HepG2 (cell line): ENCODE measurements around the gene TMEM132E. TPM values are rescaled to one million over a fixed set of nuclear protein-coding genes. Genes with fewer than 3 reads are reported as not detected.

Experiments used
- CBX1 ChIP-seq: IDR thresholded peaks from one replicate; pipeline ENCODE4 v1.6.1; 2016; ENCODE audit warnings: antibody characterized with exemption, low read depth
- FOXC1 ChIP-seq: sonication (generic); formaldehyde crosslinking; IDR thresholded peaks from 2 replicates; pipeline ENCODE4 v1.8.0; 2022; ENCODE audit warnings: mild to moderate bottlenecking, missing genetic modification reagents, borderline replicate concordance
- KDM4B ChIP-seq: sonication (generic); formaldehyde crosslinking; IDR thresholded peaks from 2 replicates; pipeline ENCODE4 v1.4.0; 2020; ENCODE audit warnings: missing genetic modification reagents
- ZNF446 ChIP-seq: sonication (generic); formaldehyde crosslinking; IDR thresholded peaks from 2 replicates; pipeline ENCODE4 v1.5.0; 2020; ENCODE audit warnings: mild to moderate bottlenecking, missing genetic modification reagents
- polyA plus RNA-seq, 8 experiments: library from polyadenylated mRNA; depleted of rRNA in 3 of 8; stranded (reverse) in 7 of 8; unstranded in 1 of 8; fragments of >200 nt; fragmentation: Illumina TruSeq in 4 of 8; extraction: Trizol in 4 of 8; gene quantifications; 2 replicates each; pipeline versions ENCODE4 v1.2.1 to v1.2.3, GENCODE V29; 2011 to 2016; ENCODE audit warnings: low read depth in 4 of 8, missing spikeins in 1 of 8, mixed read lengths in 1 of 8; ENCODE audit not compliant: insufficient read depth in 1 of 8
- total RNA-seq, 5 experiments: library from RNA; depleted of rRNA; stranded (reverse); fragments of >200 nt; fragmentation: Illumina TruSeq; extraction: Trizol; gene quantifications; 2 replicates each; pipeline ENCODE4 v1.2.3, GENCODE V29; 2016; ENCODE audit warnings: low read depth in 1 of 5
- TF ChIP-seq, protein P1 (sequence below): sonication (generic); formaldehyde crosslinking; IDR thresholded peaks from 2 replicates; pipeline ENCODE4 v1.4.0; 2020; ENCODE audit warnings: missing genetic modification reagents
- TF ChIP-seq, protein P2 (sequence below): sonication (generic); formaldehyde crosslinking; IDR thresholded peaks from 2 replicates; pipeline ENCODE4 v1.5.0; 2020; ENCODE audit warnings: mild to moderate bottlenecking, missing genetic modification reagents

Gene TMEM132E
- total and polyA plus RNA-seq, 2 of the 13 experiments (the other 11 are each of a cell fraction or from before 2014, with no cell fraction given): not detected

DNA sequence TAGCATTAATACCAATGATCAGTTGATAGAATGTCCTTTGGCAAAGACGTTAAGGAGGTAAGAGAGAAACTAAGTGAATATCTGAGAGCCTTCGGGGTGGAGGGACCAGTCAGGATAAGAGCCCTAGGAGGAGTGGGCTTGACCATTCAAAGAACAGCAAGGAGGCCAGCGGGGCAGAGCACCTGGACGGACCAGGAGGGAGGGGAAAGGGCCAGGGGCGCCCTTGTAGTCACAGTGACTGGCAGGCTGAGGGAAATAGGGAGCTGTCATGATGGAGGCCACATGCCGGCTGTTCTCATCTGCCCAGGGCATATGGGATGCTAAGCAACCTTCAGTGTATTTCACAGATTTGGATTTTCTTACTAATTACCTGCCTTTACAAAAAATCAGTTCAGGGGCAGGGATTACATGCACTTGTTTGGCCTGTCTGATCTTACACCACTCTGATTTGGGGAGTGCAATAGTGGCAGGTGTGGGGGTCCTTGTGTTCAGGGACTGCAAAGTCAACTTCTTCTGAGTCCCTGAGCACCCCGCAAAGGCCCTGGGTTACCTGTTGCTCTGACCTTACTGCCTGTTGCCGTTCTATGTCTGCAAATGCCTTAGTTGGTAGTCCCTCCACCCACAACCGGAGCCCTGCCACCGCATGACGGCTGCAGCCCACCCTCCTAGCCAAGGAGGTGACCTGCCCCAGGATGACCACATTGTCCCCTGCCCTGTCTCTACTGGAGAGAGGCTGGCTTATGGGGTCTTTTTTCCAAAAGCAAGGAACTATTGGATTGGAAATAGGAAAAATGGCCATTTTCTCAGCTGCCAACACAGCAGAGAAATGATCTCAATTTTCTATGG lies 10.0 kb downstream of the TMEM132E start (continued):
- TF ChIP-seq, protein P1, sequence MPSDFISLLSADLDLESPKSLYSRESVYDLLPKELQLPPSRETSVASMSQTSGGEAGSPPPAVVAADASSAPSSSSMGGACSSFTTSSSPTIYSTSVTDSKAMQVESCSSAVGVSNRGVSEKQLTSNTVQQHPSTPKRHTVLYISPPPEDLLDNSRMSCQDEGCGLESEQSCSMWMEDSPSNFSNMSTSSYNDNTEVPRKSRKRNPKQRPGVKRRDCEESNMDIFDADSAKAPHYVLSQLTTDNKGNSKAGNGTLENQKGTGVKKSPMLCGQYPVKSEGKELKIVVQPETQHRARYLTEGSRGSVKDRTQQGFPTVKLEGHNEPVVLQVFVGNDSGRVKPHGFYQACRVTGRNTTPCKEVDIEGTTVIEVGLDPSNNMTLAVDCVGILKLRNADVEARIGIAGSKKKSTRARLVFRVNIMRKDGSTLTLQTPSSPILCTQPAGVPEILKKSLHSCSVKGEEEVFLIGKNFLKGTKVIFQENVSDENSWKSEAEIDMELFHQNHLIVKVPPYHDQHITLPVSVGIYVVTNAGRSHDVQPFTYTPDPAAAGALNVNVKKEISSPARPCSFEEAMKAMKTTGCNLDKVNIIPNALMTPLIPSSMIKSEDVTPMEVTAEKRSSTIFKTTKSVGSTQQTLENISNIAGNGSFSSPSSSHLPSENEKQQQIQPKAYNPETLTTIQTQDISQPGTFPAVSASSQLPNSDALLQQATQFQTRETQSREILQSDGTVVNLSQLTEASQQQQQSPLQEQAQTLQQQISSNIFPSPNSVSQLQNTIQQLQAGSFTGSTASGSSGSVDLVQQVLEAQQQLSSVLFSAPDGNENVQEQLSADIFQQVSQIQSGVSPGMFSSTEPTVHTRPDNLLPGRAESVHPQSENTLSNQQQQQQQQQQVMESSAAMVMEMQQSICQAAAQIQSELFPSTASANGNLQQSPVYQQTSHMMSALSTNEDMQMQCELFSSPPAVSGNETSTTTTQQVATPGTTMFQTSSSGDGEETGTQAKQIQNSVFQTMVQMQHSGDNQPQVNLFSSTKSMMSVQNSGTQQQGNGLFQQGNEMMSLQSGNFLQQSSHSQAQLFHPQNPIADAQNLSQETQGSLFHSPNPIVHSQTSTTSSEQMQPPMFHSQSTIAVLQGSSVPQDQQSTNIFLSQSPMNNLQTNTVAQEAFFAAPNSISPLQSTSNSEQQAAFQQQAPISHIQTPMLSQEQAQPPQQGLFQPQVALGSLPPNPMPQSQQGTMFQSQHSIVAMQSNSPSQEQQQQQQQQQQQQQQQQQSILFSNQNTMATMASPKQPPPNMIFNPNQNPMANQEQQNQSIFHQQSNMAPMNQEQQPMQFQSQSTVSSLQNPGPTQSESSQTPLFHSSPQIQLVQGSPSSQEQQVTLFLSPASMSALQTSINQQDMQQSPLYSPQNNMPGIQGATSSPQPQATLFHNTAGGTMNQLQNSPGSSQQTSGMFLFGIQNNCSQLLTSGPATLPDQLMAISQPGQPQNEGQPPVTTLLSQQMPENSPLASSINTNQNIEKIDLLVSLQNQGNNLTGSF (CRISPR knock-in tag): no peak
- TF ChIP-seq, protein P2, sequence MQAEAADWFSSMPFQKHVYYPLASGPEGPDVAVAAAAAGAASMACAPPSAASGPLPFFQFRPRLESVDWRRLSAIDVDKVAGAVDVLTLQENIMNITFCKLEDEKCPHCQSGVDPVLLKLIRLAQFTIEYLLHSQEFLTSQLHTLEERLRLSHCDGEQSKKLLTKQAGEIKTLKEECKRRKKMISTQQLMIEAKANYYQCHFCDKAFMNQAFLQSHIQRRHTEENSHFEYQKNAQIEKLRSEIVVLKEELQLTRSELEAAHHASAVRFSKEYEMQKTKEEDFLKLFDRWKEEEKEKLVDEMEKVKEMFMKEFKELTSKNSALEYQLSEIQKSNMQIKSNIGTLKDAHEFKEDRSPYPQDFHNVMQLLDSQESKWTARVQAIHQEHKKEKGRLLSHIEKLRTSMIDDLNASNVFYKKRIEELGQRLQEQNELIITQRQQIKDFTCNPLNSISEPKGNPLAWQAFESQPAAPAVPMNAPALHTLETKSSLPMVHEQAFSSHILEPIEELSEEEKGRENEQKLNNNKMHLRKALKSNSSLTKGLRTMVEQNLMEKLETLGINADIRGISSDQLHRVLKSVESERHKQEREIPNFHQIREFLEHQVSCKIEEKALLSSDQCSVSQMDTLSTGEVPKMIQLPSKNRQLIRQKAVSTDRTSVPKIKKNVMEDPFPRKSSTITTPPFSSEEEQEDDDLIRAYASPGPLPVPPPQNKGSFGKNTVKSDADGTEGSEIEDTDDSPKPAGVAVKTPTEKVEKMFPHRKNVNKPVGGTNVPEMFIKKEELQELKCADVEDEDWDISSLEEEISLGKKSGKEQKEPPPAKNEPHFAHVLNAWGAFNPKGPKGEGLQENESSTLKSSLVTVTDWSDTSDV (CRISPR knock-in tag): no peak
- no peak for TF ChIP-seq CBX1
- TF ChIP-seq FOXC1 (CRISPR knock-in tag): no peak
- TF ChIP-seq KDM4B (CRISPR knock-in tag): no peak
- TF ChIP-seq ZNF446 (CRISPR knock-in tag): no peak
